GM13977 (cell line): Measurements from ENCODE around the gene KBTBD4.

Experiments
- DNase-seq: peaks from one replicate; pipeline ENCODE4 v3.0.0; 2012; ENCODE audit warnings: low spot score
- in situ Hi-C: fragments of 300-500 bp; cut with MboI; formaldehyde crosslinking; loops from one replicate; pipeline ENCODE4 v1.12.0; 2022; ENCODE audit warnings: low sequenced_read_pairs, low pct_unique_long_range_greater_than_20kb, mixed read lengths, inconsistent platforms; ENCODE audit not compliant: unreplicated experiment
- TF ChIP-seq, protein P1 (sequence below): IDR thresholded peaks from 2 replicates; pipeline ENCODE4 v1.5.1; 2012; ENCODE audit warnings: mild to moderate bottlenecking, control low read depth; ENCODE audit not compliant: insufficient read depth; ENCODE audit errors: extremely low read depth, missing control alignments

Gene KBTBD4

GRCh38 chr11:47599902-47600301, 21.1 kb upstream of the KBTBD4 start:
- TF ChIP-seq, protein P1, sequence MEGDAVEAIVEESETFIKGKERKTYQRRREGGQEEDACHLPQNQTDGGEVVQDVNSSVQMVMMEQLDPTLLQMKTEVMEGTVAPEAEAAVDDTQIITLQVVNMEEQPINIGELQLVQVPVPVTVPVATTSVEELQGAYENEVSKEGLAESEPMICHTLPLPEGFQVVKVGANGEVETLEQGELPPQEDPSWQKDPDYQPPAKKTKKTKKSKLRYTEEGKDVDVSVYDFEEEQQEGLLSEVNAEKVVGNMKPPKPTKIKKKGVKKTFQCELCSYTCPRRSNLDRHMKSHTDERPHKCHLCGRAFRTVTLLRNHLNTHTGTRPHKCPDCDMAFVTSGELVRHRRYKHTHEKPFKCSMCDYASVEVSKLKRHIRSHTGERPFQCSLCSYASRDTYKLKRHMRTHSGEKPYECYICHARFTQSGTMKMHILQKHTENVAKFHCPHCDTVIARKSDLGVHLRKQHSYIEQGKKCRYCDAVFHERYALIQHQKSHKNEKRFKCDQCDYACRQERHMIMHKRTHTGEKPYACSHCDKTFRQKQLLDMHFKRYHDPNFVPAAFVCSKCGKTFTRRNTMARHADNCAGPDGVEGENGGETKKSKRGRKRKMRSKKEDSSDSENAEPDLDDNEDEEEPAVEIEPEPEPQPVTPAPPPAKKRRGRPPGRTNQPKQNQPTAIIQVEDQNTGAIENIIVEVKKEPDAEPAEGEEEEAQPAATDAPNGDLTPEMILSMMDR, result no peak
- no peak for DNase-seq
- in situ Hi-C loops, result no loop called here

DNA sequence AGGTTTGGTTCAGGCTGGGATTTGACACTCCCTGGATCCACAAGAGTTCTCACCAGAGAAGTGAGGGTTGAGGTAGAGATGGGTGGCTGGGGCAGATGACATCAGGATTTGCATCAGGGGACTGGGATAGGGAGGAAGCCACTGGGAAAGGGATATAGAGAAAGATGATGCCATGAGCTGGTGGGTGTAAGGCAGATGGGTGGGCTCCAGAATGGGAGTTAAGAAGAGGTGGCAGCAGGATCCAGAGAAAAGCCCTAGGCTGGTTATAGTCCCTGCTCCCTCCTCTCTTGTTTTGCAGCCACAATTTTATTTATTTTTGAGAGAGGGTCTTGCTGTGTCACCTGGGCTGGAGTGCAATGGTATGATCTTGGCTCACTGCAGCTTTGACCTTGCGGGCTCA, 17.2 kb upstream of the KBTBD4 start:
- no peak for DNase-seq
- TF ChIP-seq, protein P1, result no peak
- in situ Hi-C loops, result no loop called here

- TF ChIP-seq, protein P1, result no peak
- no peak for DNase-seq
- in situ Hi-C loops, result no loop called here
Observed at GRCh38 chr11:47595029-47595428, 16.3 kb upstream of the KBTBD4 start.

- TF ChIP-seq, protein P1, result no peak
- in situ Hi-C loops, result no loop called here
- DNase-seq, result no peak
Observed at GRCh38 chr11:47593934-47594855, 15.4 kb upstream of the KBTBD4 start, which contains the start of gene C1QTNF4. C1QTNF4 (minus strand) TSS chr11:47594411; CDS start chr11:47590810, 3,601 bp downstream.

GRCh38 chr11:47593492-47593933, 14.7 kb upstream of the KBTBD4 start:
- in situ Hi-C loops, result no loop called here
- TF ChIP-seq, protein P1, result no peak
- DNase-seq, result no peak

- TF ChIP-seq, protein P1, result no peak
- DNase-seq, result no peak
- in situ Hi-C loops, result no loop called here
Observed at GRCh38 chr11:47592970-47593369, 14.2 kb upstream of the KBTBD4 start.
